Lung (tissue), 12 donors: ENCODE results near the gene ROCK2. TPM values are rescaled to one million over a fixed set of nuclear protein-coding genes. Genes with fewer than 3 reads are reported as not detected.

Experiments
- ATAC-seq: fragments of 200-7000 bp; cut with Tn5 transposase; one replicate; pipeline ENCODE4 v1.9.1; 2020; ENCODE audit warnings: moderate number of reproducible peaks; ENCODE audit not compliant: insufficient read depth, low FRiP score
- DNase-seq, 3 donors: peaks; one replicate each; pipeline ENCODE4 v3.0.0-alpha.2; 2013 to 2017
- H3K27ac ChIP-seq, 2 donors: one replicate each; pipeline ENCODE4 v1.5.1; 2013; ENCODE audit warnings: mild to moderate bottlenecking in 2 of 2, moderate library complexity in 2 of 2, control low read depth in 1 of 2, inconsistent platforms in 1 of 2, low read depth in 1 of 2, low read length in 1 of 2
- H3K27me3 ChIP-seq, 3 donors: one replicate each; pipeline ENCODE4 v1.5.1; 2013; ENCODE audit warnings: low read length in 2 of 3; ENCODE audit not compliant: control insufficient read depth in 3 of 3, insufficient read depth in 3 of 3
- H3K36me3 ChIP-seq, 4 donors: one replicate each; pipeline ENCODE4 v1.5.1; 2013; ENCODE audit warnings: low read length in 4 of 4, mild to moderate bottlenecking in 1 of 4, moderate library complexity in 1 of 4; ENCODE audit not compliant: control insufficient read depth in 4 of 4, insufficient read depth in 4 of 4
- H3K4me1 ChIP-seq, 5 donors: one replicate each; pipeline ENCODE4 v1.5.1; 2013; ENCODE audit warnings: low read length in 5 of 5, mild to moderate bottlenecking in 2 of 5, moderate library complexity in 1 of 5; ENCODE audit not compliant: control insufficient read depth in 5 of 5, insufficient read depth in 5 of 5
- H3K4me3 ChIP-seq: one replicate; pipeline ENCODE4 v1.5.1; 2013; ENCODE audit warnings: mild to moderate bottlenecking, control low read depth, moderate library complexity
- H3K9ac ChIP-seq, 2 donors: one replicate each; pipeline ENCODE4 v1.5.1; 2013; ENCODE audit warnings: low read length in 2 of 2, control low read depth in 1 of 2; ENCODE audit not compliant: insufficient read depth in 1 of 2
- H3K9me3 ChIP-seq, 4 donors: one replicate each; pipeline ENCODE4 v1.5.1; 2013; ENCODE audit warnings: low read length in 3 of 4, mild to moderate bottlenecking in 1 of 4, moderate library complexity in 1 of 4; ENCODE audit not compliant: control insufficient read depth in 4 of 4, insufficient read depth in 3 of 4
- WGBS, 2 donors: extraction: QIAGEN DNeasy Blood & Tissue Kit; methylation state at CpG; one replicate each; pipeline ENCODE4 v1.1.7; 2013; 5-methylcytosine and 5-hydroxymethylcytosine counted together
- polyA plus RNA-seq, 2 donors: library from polyadenylated mRNA; stranded (reverse); fragments of 200-250 nt; gene quantifications; one replicate each; pipeline ENCODE4 v1.2.1, GENCODE V29; 2013
- total RNA-seq, 2 donors: library from RNA; depleted of rRNA in 1 of 2; stranded (reverse); fragments of >200 nt in 1 of 2; gene quantifications; one replicate each; pipeline ENCODE4 v1.2.1, GENCODE V29; 2014 to 2021
- TF ChIP-seq, protein P1 (sequence below): IDR thresholded peaks from 2 replicates; pipeline ENCODE4 v1.5.1; 2012; ENCODE audit warnings: mild to moderate bottlenecking; ENCODE audit errors: control extremely low read depth, extremely low read depth
- donor health status: control.
- donor health status: control.
- donor health status: Bipolar disorder and iron deficiency.
- donor health status: healthy.
- donor health status: DM: yes; HTN: yes; CAD: no.

Gene ROCK2
- total and polyA plus RNA-seq, 4 donors: 8.0 to 103 (median 28.7) TPM

GRCh38 chr2:11290211-11290610 lies 54.2 kb downstream of the ROCK2 start:
- peaks cover 0 to 18% (median 6%) of the 10 kb centered on the region in 5 donors for H3K4me1 ChIP-seq
- 72 to 90% methylated on average over 3 of the region's 3 CpGs for WGBS, 2 donors
- peaks cover 0 to 7% (median 3%) of the 10 kb centered on the region in 4 donors for H3K36me3 ChIP-seq
- TF ChIP-seq, protein P1, sequence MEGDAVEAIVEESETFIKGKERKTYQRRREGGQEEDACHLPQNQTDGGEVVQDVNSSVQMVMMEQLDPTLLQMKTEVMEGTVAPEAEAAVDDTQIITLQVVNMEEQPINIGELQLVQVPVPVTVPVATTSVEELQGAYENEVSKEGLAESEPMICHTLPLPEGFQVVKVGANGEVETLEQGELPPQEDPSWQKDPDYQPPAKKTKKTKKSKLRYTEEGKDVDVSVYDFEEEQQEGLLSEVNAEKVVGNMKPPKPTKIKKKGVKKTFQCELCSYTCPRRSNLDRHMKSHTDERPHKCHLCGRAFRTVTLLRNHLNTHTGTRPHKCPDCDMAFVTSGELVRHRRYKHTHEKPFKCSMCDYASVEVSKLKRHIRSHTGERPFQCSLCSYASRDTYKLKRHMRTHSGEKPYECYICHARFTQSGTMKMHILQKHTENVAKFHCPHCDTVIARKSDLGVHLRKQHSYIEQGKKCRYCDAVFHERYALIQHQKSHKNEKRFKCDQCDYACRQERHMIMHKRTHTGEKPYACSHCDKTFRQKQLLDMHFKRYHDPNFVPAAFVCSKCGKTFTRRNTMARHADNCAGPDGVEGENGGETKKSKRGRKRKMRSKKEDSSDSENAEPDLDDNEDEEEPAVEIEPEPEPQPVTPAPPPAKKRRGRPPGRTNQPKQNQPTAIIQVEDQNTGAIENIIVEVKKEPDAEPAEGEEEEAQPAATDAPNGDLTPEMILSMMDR: no peak
- H3K4me3 ChIP-seq: no peak overlapping the region
- no peak for ATAC-seq
- DNase-seq: no peak
- no peaks in the 10 kb centered on the region for H3K9me3 ChIP-seq
- no peak overlapping the region for H3K27ac ChIP-seq
- no peak overlapping the region for H3K9ac ChIP-seq
- no peaks in the 10 kb centered on the region for H3K27me3 ChIP-seq

DNA sequence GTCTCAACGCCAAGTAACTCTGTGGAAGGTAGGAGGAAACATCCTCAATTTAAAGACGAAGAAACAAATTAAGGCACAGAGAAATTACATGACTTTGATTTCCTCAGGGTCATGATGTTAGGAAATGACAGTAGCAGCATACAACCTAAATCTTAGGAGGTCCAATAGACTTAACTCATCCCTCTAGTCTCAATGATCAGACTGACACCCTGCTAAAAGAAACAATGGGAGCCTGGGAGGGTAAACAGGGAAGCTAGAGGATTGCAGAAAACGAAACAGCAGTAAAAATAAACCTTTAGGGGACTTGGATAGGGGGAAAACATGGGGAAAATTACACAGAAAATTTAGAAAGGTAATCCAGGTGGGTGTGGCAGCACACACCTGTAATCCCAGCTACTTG lies 56.0 kb downstream of the ROCK2 start:
- WGBS, 2 donors: 66 to 69% methylated on average over 3 of the region's 3 CpGs

GRCh38 chr2:11286749-11287148 lies 57.7 kb downstream of the ROCK2 start:
- Histone ChIP-seq H3K4me1 (peaks cover 0 to 14% (median 6%) of the 10 kb centered on the region in 5 donors), H3K4me3 (no peak overlapping the region), H3K9me3 (peaks cover 0 to 3% (median under 1%) of the 10 kb centered on the region in 4 donors), H3K27ac (no peak overlapping the region), H3K27me3 (no peaks in the 10 kb centered on the region), H3K36me3 (peaks cover 2 to 20% (median 12%) of the 10 kb centered on the region in 4 donors), H3K9ac (no peak overlapping the region)
- peak in 2 of 3 donors; percentile 32 to 42 for DNase-seq
- TF ChIP-seq, protein P1: no peak
- ATAC-seq: no peak
- 82 to 89% methylated on average over 1 of the region's 1 CpG for WGBS, 2 donors

More for the DNA sequence above, 56.0 kb downstream of the ROCK2 start:
- H3K27me3 ChIP-seq: no peaks in the 10 kb centered on the region
- DNase-seq (no peak), ATAC-seq (no peak)
- H3K27ac ChIP-seq: peak overlapping the region in 1 of 2 donors; percentile 29
- H3K36me3 ChIP-seq: peaks cover 2 to 20% (median 12%) of the 10 kb centered on the region in 4 donors
- H3K4me1 ChIP-seq: peaks cover 0 to 18% (median 6%) of the 10 kb centered on the region in 5 donors
- H3K9ac ChIP-seq: no peak overlapping the region
- TF ChIP-seq, protein P1: no peak
- no peak overlapping the region for H3K4me3 ChIP-seq
- peaks cover 0 to 3% (median under 1%) of the 10 kb centered on the region in 4 donors for H3K9me3 ChIP-seq

GRCh38 chr2:11286323-11286722 lies 58.1 kb downstream of the ROCK2 start:
- Histone ChIP-seq H3K4me3 (no peak overlapping the region), H3K27ac (peak overlapping the region in 1 of 2 donors; percentile 70), H3K36me3 (peaks cover 2 to 20% (median 12%) of the 10 kb centered on the region in 4 donors), H3K4me1 (peaks cover 0 to 14% (median 6%) of the 10 kb centered on the region in 5 donors), H3K27me3 (no peaks in the 10 kb centered on the region), H3K9ac (no peak overlapping the region), H3K9me3 (peaks cover 0 to 3% (median under 1%) of the 10 kb centered on the region in 4 donors)
- TF ChIP-seq, protein P1: no peak
- no peak for DNase-seq
- ATAC-seq: no peak
